Hippocampal formation (tissue), 2 donors: ENCODE results near the gene ELMOD2.

ENCODE experiments used
- DNase-seq, 2 donors: peaks; one replicate each; lab custom pipeline; 2025; lab: John Stamatoyannopoulos, UW

ELMOD2 gene

GRCh38 chr4:140581078-140581477, 57.1 kb downstream of the ELMOD2 start:
- no peak for DNase-seq

- no peak for DNase-seq
These were observed 60.5 kb downstream of the ELMOD2 start for GRCh38 chr4:140584439-140584838.

- DNase-seq = no peak
These were observed 71.1 kb downstream of the ELMOD2 start for GRCh38 chr4:140595065-140595464.

- DNase-seq = no peak
These were observed 76.4 kb downstream of the ELMOD2 start for GRCh38 chr4:140600408-140600807.

- DNase-seq = no peak
These were observed 78.7 kb downstream of the ELMOD2 start for GRCh38 chr4:140602714-140603113.

- DNase-seq = no peak
These were observed 79.3 kb downstream of the ELMOD2 start for GRCh38 chr4:140603286-140603685.
